ENCODE data around the gene TEX264.
A peak's percentile ranks its signal among the peaks of the same experiment; 100 is the strongest.
"Not testable (repeated sequence)": the region's sequence is repeated elsewhere in the genome, so short reads cannot be mapped to it uniquely, and the experiment has no call there.

Gene TEX264, protein sequence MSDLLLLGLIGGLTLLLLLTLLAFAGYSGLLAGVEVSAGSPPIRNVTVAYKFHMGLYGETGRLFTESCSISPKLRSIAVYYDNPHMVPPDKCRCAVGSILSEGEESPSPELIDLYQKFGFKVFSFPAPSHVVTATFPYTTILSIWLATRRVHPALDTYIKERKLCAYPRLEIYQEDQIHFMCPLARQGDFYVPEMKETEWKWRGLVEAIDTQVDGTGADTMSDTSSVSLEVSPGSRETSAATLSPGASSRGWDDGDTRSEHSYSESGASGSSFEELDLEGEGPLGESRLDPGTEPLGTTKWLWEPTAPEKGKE

GRCh38 chr3:51670823-51671733, at the start of gene TEX264:
TSS of gene TEX264 (plus strand) at chr3:51671252. CDS start at chr3:51674305, 3,053 bp downstream.
- DNase-seq: peak; percentile 28

- DNase-seq: no peak
These were observed 48.6 kb upstream of the TEX264 start for GRCh38 chr3:51622413-51622812.

DNA sequence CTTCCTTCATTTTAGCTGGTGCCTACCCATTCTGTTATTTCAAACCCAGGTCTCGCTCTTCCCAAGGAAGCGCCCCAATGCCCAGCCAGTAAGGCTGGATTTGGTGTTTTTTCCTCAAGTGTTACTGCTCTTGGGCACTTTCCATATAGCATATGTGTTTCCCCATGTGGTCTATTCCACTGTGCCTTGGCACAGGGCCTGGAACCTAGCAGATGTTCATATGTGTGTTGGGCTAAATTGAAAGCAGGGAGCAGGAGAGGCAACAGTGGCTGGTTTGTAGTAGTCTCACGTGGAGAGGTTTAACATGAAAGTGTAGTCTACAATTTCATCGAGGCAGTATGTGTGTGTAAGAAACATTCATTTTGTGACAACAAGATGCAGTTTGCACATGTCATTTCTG, 48.2 kb upstream of the TEX264 start:
- DNase-seq: no peak

GRCh38 chr3:51630513-51630912, 40.5 kb upstream of the TEX264 start:
- DNase-seq: no peak

DNA sequence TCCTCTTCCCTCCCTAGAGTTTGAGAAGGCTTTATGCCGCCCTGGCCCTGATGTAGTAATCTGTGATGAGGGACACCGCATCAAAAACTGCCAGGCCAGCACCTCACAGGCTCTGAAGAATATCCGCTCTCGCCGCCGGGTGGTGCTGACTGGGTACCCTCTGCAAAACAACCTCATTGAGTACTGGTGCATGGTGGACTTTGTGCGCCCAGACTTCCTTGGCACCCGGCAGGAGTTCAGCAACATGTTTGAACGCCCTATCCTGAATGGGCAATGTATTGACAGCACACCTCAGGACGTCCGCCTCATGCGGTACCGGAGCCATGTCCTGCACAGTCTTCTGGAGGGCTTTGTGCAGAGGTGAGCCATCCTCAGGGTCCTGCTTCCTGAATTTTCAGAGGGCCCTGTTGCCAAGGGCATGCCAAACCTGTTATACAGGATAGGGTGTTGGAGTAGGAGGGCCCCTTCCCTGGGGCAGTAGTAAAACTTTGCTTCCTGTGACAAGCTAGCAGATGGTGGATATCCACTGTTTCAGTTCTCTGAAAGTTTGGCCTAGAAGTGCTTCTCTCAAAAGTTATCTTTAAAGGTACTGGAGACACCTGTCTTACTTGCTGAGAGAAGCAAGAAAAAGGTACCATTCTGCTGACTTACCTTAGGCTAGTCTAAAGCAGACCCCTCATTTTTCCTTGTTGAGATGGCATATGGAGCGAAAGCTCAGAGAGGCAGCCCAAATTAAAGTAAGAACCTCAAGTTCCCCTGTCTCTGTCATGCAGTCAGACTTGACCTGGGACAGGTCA, 33.7 kb upstream of the TEX264 start:
- DNase-seq: no peak

DNA sequence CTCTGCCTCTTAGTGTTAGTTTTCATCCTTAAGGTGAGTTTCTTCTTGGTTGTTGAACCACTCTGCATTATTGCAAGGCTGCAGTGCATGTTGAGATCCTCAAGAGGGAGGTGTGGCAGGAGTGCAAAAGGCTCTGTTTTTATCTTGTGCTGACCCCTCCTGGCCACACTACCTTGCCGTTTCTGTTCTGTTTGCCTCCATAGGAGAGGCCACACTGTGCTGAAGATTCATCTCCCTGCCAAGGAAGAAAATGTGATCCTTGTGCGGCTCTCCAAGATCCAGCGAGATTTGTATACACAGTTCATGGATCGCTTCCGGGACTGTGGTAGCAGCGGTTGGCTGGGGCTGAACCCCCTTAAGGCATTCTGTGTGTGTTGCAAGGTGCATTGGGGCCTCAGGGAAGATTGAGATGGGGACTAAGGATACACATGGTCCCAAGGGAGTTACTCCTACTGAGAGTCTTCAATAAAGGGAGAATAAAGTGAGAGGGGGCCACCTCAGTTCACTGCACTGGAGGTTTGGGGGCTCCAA, 33.0 kb upstream of the TEX264 start:
- no peak for DNase-seq

DNA sequence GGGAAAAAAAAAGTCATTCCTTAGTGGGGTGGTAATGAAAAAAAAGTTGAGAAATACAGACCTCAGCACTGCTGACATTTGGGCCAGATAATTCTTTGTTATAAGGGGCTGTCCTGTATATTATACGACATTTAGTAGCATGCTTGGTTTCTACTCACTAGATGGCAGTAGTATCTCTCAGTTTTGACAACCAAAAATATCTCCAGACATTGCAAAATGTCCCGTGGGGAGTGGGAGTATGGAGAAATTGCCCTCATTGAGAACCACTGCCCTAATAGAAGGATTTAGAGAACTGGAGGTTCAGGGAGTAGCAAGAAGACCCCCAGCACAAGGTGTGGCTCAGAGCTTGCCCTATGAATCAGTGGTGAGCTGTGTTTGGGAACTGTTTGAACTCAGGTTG, 28.6 kb upstream of the TEX264 start:
- no peak for DNase-seq

DNA sequence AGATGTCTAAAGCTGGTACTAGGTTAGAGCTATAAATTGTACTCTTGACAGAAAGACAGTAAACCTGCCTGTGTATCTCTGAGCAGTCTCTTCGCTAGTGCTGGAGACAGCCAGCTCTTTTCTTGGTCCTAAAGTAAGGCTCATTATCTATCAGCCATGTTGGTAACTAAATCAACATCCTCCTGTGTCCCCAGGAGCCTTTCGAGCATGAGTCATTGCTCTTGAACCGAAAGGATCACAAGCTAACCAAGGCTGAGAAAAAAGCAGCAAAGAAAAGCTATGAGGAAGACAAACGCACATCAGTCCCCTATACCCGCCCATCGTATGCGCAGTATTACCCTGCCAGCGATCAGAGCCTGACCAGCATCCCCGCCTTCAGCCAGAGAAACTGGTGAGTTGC, 25.0 kb upstream of the TEX264 start:
- DNase-seq: no peak

DNA sequence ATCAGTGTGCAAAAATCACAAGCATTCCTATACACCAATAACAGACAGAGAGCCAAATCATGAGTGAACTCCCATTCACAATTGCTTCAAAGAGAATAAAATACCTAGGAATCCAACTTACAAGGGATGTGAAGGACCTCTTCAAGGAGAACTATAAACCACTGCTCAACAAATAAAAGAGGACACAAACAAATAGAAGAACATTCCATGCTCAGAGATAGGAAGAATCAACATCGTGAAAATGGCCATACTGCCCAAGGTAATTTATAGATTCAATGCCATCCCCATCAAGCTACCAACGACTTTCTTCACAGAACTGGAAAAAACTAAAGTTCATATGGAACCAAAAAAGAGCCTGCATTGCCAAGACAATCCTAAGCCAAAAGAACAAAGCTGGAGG, 18.9 kb upstream of the TEX264 start:
- DNase-seq: not testable (repeated sequence)

DNA sequence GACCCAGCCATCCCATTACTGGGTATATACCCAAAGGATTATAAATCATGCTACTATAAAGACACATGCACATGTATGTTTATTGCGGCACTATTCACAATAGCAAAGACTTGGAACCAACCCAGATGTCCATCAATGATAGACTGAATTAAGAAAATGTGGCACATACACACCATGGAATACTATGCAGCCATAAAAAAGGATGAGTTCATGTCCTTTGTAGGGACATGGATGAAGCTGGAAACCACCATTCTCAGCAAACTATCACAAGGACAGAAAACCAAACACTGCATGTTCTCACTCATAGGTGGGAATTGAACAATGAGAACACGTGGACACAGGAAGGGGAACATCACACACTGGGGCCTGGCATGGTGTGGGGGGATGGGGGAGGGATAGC, 17.6 kb upstream of the TEX264 start:
- DNase-seq: not testable (repeated sequence)

DNA sequence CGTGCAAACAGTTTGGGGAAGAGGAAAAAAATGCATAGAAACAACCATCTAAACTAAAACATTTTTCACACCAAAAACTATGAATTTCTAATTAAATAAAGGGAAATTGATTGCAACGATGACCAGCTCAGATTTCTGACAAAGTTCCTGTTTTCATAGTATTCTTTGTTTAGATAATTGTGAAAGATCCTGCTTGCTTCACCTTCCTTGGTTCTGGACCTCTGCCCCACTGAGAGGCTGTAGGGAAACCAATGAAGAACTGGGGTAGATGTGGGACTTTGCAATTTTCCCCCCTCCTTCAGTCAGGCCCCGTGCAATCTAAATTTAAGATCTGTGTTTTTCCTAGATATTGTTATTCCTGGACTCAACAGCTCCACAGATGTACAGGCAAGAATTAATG, 13.8 kb upstream of the TEX264 start:
- DNase-seq: no peak

- DNase-seq: no peak
These were observed 11.1 kb upstream of the TEX264 start for GRCh38 chr3:51659942-51660341.

DNA sequence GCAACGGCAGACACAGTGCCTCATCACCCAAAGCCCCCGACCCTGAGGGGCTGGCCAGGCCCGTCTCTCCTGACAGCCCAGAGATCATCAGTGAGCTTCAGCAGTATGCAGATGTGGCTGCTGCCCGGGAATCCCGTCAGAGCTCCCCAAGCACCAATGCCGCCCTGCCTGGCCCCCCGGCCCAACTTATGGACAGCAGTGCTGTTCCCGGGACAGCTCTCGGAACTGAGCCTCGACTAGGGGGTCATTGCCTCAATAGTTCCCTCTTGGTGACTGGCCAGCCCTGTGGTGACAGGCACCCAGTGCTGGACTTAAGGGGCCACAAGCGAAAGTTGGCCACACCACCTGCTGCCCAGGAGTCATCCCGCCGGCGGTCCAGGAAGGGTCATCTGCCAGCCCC, 8.6 kb upstream of the TEX264 start:
- no peak for DNase-seq

- no peak for DNase-seq
These were observed 2.3 kb upstream of the TEX264 start for GRCh38 chr3:51668756-51669155.

GRCh38 chr3:51669241-51670052, 1.6 kb upstream of the TEX264 start:
- peak; percentile 5 for DNase-seq

- DNase-seq: no peak
These were observed 814 bp upstream of the TEX264 start for GRCh38 chr3:51670053-51670822.

- DNase-seq: peak; percentile 41
These were observed 853 bp downstream of the TEX264 start for GRCh38 chr3:51671734-51672475.

- DNase-seq: no peak
These were observed 2.2 kb downstream of the TEX264 start for GRCh38 chr3:51673181-51673801.

- no peak for DNase-seq
These were observed 3.0 kb downstream of the TEX264 start for GRCh38 chr3:51673802-51674654.

Data from DMS79 treated with DMSO at 0.1 percent for 48 hours (cell line).